ENCODE results near the gene MED13L. TPM values are rescaled to one million over a fixed set of nuclear protein-coding genes. Genes with fewer than 3 reads are reported as not detected.

The MED13L gene
- total RNA-seq, 4 donors from 2014 or later = 126 to 194 (median 154) TPM

DNA sequence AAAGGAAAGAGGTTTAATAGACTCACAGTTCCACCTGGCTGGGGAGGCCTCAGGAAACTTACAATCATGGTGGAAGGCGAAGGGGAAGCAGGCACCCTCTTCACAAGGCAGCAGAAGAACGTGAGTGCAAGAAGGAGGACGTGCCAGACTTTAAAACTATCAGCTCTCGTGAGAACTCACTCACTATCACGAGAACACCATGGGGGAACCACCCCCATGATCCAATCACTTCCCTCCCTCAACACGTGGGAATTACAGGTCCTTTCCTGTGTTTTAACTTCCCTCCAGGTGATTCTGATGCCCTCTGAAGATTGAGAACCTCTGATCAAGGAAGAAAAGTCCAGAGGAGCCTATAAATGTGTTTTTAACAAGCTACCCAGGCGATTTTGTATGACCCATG, 358.7 kb downstream of the MED13L start:
- WGBS, 2 donors (ENCODE audit: low coverage in 1 of 2) = 33 to 35% methylated on average over 1 to 7 of the region's 7 CpGs
- in situ Hi-C loops (cut with MboI; ENCODE audit: low pct_ligation_motif_present in 1 of 4, low pct_unique_long_range_greater_than_20kb in 1 of 4, low sequenced_read_pairs in 3 of 4) = loop anchor here (5.0 to 25.0 kb wide), 6 partner anchors 1254 to 1956 kb away; partner anchors contain the start of gene RBM19 (in 1 of the 4)
- Histone ChIP-seq H3K27ac (no peak overlapping the region), H3K27me3 (peaks cover 37% of the 10 kb centered on the region), H3K4me3 (no peak overlapping the region), H3K36me3 (no peaks in the 10 kb centered on the region), H3K4me1 (peaks cover 3 to 5% (median 4%) of the 10 kb centered on the region in 4 donors), H3K9me3 (no peaks in the 10 kb centered on the region)
- DNase-seq = no peak
- TF ChIP-seq EP300 (IDR thresholded peaks at IDR 0.05; ENCODE audit: low read depth) (no peak), POLR2AphosphoS5 (IDR thresholded peaks at IDR 0.05) (no peak)
- TF ChIP-seq, protein P1, sequence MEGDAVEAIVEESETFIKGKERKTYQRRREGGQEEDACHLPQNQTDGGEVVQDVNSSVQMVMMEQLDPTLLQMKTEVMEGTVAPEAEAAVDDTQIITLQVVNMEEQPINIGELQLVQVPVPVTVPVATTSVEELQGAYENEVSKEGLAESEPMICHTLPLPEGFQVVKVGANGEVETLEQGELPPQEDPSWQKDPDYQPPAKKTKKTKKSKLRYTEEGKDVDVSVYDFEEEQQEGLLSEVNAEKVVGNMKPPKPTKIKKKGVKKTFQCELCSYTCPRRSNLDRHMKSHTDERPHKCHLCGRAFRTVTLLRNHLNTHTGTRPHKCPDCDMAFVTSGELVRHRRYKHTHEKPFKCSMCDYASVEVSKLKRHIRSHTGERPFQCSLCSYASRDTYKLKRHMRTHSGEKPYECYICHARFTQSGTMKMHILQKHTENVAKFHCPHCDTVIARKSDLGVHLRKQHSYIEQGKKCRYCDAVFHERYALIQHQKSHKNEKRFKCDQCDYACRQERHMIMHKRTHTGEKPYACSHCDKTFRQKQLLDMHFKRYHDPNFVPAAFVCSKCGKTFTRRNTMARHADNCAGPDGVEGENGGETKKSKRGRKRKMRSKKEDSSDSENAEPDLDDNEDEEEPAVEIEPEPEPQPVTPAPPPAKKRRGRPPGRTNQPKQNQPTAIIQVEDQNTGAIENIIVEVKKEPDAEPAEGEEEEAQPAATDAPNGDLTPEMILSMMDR (IDR thresholded peaks at IDR 0.05) = no peak
- intact Hi-C loops (cut with DNase I; ENCODE audit: low total_unique reads) = loop anchor here (5.0 kb wide), 1 partner anchor 1251 kb away; no protein-coding TSS in a partner anchor

DNA sequence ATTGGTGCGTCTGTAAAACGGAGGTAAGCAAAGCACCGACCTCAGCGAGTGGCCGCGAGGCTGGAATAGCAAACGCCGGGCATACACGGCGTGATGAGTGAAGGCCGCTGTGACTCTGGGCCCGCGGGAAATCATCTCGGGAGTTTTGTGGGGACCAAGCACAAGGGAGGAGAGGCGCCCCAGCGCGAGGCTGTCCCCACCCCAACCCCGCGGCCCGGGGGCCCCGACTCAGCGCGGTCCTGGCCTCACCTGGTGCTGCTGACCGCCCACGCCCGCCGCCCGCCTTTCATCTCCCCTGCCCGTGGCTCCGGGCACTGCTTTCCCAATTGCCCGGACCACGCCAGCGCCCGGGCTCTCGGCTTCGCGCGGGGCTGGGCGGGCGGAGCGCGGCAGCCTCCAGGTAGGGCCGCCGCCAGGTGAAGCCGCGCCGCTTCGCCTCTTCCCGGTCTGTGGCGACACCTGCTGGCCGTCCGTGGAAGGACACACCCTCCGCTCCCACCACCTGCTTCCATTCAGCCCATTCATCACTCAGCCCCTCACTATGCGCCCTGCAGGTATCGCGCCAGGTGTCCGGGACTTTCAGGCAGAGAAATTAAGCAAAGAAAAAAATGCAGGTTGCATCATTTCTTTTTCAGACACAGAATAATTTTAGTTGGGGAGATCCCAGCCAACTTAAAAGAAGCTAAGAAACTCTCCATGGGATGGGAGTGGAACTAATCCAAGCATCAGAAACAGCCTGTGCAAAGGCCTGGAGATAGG, 360.4 kb downstream of the MED13L start:
- Histone ChIP-seq H3K36me3 (no peaks in the 10 kb centered on the region), H3K9me3 (no peaks in the 10 kb centered on the region), H3K4me1 (peaks cover 3 to 5% (median 4%) of the 10 kb centered on the region in 4 donors), H3K4me3 (peak overlapping the region in 3 of 4 donors; percentile 13 to 36 (median 20)), H3K27me3 (peaks cover 37% of the 10 kb centered on the region), H3K27ac (no peak overlapping the region)
- 12% methylated on average over 32 of the region's 57 CpGs; no CpG with 5 or more reads in 1 of the 2 donors for WGBS, 2 donors (ENCODE audit: low coverage in 1 of 2)
- peak; percentile 82 for DNase-seq
- TF ChIP-seq POLR2A (IDR thresholded peaks at IDR 0.05) (no peak), POLR2AphosphoS5 (IDR thresholded peaks at IDR 0.05) (no peak)
- TF ChIP-seq, protein P1 (IDR thresholded peaks at IDR 0.05) = peak; percentile 94 to 98 (median 97)
- intact Hi-C loops (cut with DNase I; ENCODE audit: low total_unique reads) (loop anchor here (5.0 kb wide), 1 partner anchor 1250 kb away; no protein-coding TSS in a partner anchor), in situ Hi-C loops (cut with MboI; ENCODE audit: low pct_ligation_motif_present in 1 of 4, low pct_unique_long_range_greater_than_20kb in 1 of 4, low sequenced_read_pairs in 3 of 4) (loop anchor here (5.0 to 25.0 kb wide), 6 partner anchors 1252 to 1955 kb away; partner anchors contain the start of gene RBM19 (in 1 of the 4))

- TF ChIP-seq EP300 (IDR thresholded peaks at IDR 0.05; ENCODE audit: low read depth) (no peak), POLR2AphosphoS5 (IDR thresholded peaks at IDR 0.05) (no peak), POLR2A (IDR thresholded peaks at IDR 0.05) (no peak)
- TF ChIP-seq, protein P1 (IDR thresholded peaks at IDR 0.05) = no peak
- DNase-seq = no peak
- in situ Hi-C loops (cut with MboI; ENCODE audit: low pct_ligation_motif_present in 1 of 4, low pct_unique_long_range_greater_than_20kb in 1 of 4, low sequenced_read_pairs in 3 of 4) (loop anchor here (10.0 to 25.0 kb wide), 5 partner anchors 1249 to 1952 kb away; partner anchors contain the start of gene RBM19 (in 1 of the 4)), intact Hi-C loops (cut with DNase I; ENCODE audit: low total_unique reads) (no loop called here)
- H3K9me3 ChIP-seq = no peaks in the 10 kb centered on the region
- H3K4me1 ChIP-seq = peaks cover 3 to 5% (median 4%) of the 10 kb centered on the region in 4 donors
- no peak overlapping the region for H3K4me3 ChIP-seq
- no peak overlapping the region for H3K27ac ChIP-seq
- WGBS, 2 donors (ENCODE audit: low coverage in 1 of 2) = 76 to 79% methylated on average over 2 to 5 of the region's 5 CpGs
- H3K36me3 ChIP-seq = no peaks in the 10 kb centered on the region
- peaks cover 36% of the 10 kb centered on the region for H3K27me3 ChIP-seq
These were observed 363.4 kb downstream of the MED13L start for GRCh38 chr12:115914122-115914521.

DNA sequence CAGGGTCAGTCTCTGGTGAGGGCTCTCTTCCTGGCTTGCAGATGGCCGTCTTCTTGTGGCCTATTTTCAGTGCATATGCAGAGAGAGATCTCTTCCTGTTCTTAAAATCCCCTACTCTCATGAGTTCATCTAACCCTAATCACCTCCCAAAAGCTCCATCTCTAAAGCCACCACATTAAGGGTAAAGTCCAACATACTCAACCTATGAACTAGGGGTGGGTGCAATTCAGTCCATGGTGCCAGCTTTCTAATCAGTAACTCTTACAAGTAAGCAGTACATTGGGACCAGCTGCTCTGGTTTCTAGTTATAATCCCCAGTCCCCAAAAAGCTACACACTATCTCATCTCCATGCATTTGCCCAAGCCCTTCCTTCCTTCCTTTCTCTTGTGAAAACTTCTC, 365.1 kb downstream of the MED13L start:
- Histone ChIP-seq H3K4me1 (peaks cover 3 to 5% (median 4%) of the 10 kb centered on the region in 4 donors), H3K36me3 (no peaks in the 10 kb centered on the region), H3K4me3 (no peak overlapping the region), H3K9me3 (no peaks in the 10 kb centered on the region), H3K27me3 (peaks cover 24% of the 10 kb centered on the region), H3K27ac (no peak overlapping the region)
- in situ Hi-C loops (cut with MboI; ENCODE audit: low pct_ligation_motif_present in 1 of 4, low pct_unique_long_range_greater_than_20kb in 1 of 4, low sequenced_read_pairs in 3 of 4) = loop anchor here (10.0 to 25.0 kb wide), 5 partner anchors 1248 to 1950 kb away; partner anchors contain the start of gene RBM19 (in 1 of the 4)
- no peak for DNase-seq
- intact Hi-C loops (cut with DNase I; ENCODE audit: low total_unique reads) = no loop called here
- TF ChIP-seq EP300 (IDR thresholded peaks at IDR 0.05; ENCODE audit: low read depth) (no peak), POLR2AphosphoS5 (IDR thresholded peaks at IDR 0.05) (no peak), POLR2A (IDR thresholded peaks at IDR 0.05) (no peak)
- TF ChIP-seq, protein P1 (IDR thresholded peaks at IDR 0.05) = no peak
- 83% methylated on average over 1 of the region's 1 CpG; no CpG with 5 or more reads in 1 of the 2 donors for WGBS, 2 donors (ENCODE audit: low coverage in 1 of 2)

Data from transverse colon (tissue), 4 donors.